GM21576 (cell line): Measurements from ENCODE around the gene SND1.

Experiments used
- ATAC-seq: cut with Tn5 transposase; IDR thresholded peaks from one replicate; pipeline ENCODE4 v1.9.1; 2021; ENCODE audit warnings: mild to moderate bottlenecking, moderate library complexity; ENCODE audit not compliant: unreplicated experiment

The SND1 gene

GRCh38 chr7:127920787-127921438 lies 268.9 kb downstream of the SND1 start:
- no peak for ATAC-seq

- ATAC-seq: no peak
Observed at GRCh38 chr7:127922656-127923055, 270.7 kb downstream of the SND1 start.

- no peak for ATAC-seq
Observed at GRCh38 chr7:127924874-127925273, 272.9 kb downstream of the SND1 start.

- ATAC-seq: no peak
Observed at GRCh38 chr7:127927348-127927696, 275.3 kb downstream of the SND1 start.

GRCh38 chr7:127928222-127928621 lies 276.2 kb downstream of the SND1 start:
- ATAC-seq: no peak

- peak; percentile 39 for ATAC-seq
Observed at GRCh38 chr7:127928852-127929251, 276.9 kb downstream of the SND1 start.

GRCh38 chr7:127930341-127931328 lies 278.6 kb downstream of the SND1 start:
- ATAC-seq: peak; percentile 61

GRCh38 chr7:127932076-127932475 lies 280.1 kb downstream of the SND1 start:
- ATAC-seq: no peak

- no peak for ATAC-seq
Observed at GRCh38 chr7:127932496-127932895, 280.5 kb downstream of the SND1 start.

- no peak for ATAC-seq
Observed at GRCh38 chr7:127933146-127933545, 281.2 kb downstream of the SND1 start.

- no peak for ATAC-seq
Observed at GRCh38 chr7:127934711-127935110, 282.7 kb downstream of the SND1 start.

GRCh38 chr7:127935847-127936376 lies 283.9 kb downstream of the SND1 start:
- no peak for ATAC-seq

- no peak for ATAC-seq
Observed at GRCh38 chr7:127937066-127937680, 285.2 kb downstream of the SND1 start.

GRCh38 chr7:127938588-127938987 lies 286.6 kb downstream of the SND1 start:
- no peak for ATAC-seq

GRCh38 chr7:127940381-127941160 lies 288.6 kb downstream of the SND1 start:
- no peak for ATAC-seq

GRCh38 chr7:127941476-127942210 lies 289.6 kb downstream of the SND1 start:
- ATAC-seq: no peak

- ATAC-seq: no peak
Observed at GRCh38 chr7:127943541-127944521, 291.8 kb downstream of the SND1 start.

GRCh38 chr7:127946111-127946510 lies 294.1 kb downstream of the SND1 start:
- ATAC-seq: no peak

GRCh38 chr7:127946847-127947246 lies 294.9 kb downstream of the SND1 start:
- no peak for ATAC-seq
